Measurements from ENCODE around the gene SMCO1.

DNA sequence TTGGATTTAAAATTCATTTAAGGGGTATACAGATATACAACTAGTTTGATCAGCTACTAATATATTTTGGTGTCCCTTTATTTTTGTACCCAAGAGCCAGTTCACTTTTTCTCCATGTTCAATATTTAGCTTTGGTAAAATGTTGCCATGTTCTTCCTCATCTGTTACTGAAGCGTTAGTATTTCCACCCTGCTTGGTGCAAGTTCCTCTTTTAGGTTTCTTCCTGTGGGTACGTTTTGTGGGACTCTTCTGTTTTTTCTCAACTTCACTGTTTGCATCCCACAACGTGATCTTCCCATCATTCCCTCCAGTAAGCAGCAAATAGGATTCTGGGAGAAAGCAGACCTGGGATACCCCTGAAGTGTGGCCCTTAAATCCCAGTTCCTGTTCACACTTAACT is 39.1 kb upstream of the SMCO1 start:
- no peak for TF ChIP-seq POLR2A (IDR thresholded peaks at IDR 0.05; ENCODE audit: low read length)
- no peak for TF ChIP-seq GATA1 (IDR thresholded peaks at IDR 0.05; ENCODE audit: low read depth, low read length)
